ENCODE results near the gene DNAJB12.
A peak's percentile ranks its signal among the peaks of the same experiment; 100 is the strongest.

The DNAJB12 gene

DNA sequence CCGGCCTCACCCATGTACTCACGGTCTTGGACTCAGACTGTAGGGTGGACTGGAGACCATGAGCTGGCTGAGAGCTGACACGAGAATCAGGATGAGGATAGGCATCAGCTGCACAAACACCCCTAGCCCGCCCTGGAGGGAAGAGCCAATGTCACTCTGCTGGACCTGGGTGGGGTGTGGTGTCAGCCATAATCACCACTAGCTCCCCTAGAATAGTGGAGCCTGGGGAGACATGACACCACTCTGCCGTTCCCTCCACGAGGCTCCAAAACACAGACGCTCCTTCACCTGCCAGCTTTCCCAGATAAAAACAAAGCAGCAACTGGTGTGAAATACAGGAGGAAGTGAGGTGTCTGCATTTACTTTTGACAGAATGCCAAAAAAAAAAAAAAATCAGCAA, 16.5 kb downstream of the DNAJB12 start:
- no peak overlapping the region for H3K4me3 ChIP-seq (ENCODE audit: insufficient read depth, low read length, poor library complexity, severe bottlenecking)
- TF ChIP-seq EZH2phosphoT487 (conservative IDR thresholded peaks at IDR 0.05; ENCODE audit: low read length) (no peak), CTCF (IDR thresholded peaks at IDR 0.05; ENCODE audit: insufficient read depth, low read length, poor library complexity, severe bottlenecking) (no peak)
- no peak overlapping the region for H3K27ac ChIP-seq (ENCODE audit: low read depth, low read length)
- H3K4me2 ChIP-seq (ENCODE audit: low read depth, low read length, poor library complexity, severe bottlenecking) = no peak overlapping the region
- H3K9me3 ChIP-seq (ENCODE audit: insufficient read depth, low read length) = no peaks in the 10 kb centered on the region
- no peaks in the 10 kb centered on the region; the same call in 1 of the 2 replicates for H3K36me3 ChIP-seq (ENCODE audit: low read length)
- H4K20me1 ChIP-seq (ENCODE audit: low read depth, low read length) = no peaks in the 10 kb centered on the region
- H3K9me2 ChIP-seq (replicated peaks; ENCODE audit: insufficient read depth, low read length) = no peaks in the 10 kb centered on the region
- no peaks in the 10 kb centered on the region for H3K27me3 ChIP-seq (ENCODE audit: low read length)
- H3K79me2 ChIP-seq (ENCODE audit: insufficient read depth, low read length) = no peaks in the 10 kb centered on the region
- H3K9ac ChIP-seq (ENCODE audit: low read length) = no peak overlapping the region
- H3F3A ChIP-seq (ENCODE audit: insufficient read depth) = peaks cover 27% of the 10 kb centered on the region
- no peak overlapping the region for H2AFZ ChIP-seq (ENCODE audit: low read depth, low read length, severe bottlenecking)

DNA sequence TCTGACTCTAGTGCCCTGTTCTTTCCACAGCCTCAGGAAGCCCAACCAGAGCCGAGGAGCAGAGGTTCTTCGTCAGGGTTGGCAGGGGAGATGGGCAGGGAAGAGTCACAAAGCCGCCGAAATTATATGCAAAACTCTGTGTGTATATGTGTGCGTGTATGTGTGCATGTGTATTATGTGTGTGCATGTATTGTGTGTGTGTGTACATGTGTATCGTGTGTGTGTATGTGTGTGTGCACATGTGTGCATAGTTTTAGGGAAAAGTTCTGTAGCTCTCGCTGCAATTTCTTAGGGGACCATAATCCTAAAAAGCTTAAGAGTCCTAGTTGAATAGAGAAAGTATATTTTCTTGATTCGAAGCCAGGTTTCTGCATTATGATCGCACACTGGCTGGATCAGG, 17.0 kb downstream of the DNAJB12 start:
- H3K79me2 ChIP-seq (ENCODE audit: insufficient read depth, low read length) = no peaks in the 10 kb centered on the region
- H3K4me2 ChIP-seq (ENCODE audit: low read depth, low read length, poor library complexity, severe bottlenecking) = no peak overlapping the region
- TF ChIP-seq EZH2phosphoT487 (conservative IDR thresholded peaks at IDR 0.05; ENCODE audit: low read length) = no peak
- no peak for TF ChIP-seq CTCF (IDR thresholded peaks at IDR 0.05; ENCODE audit: insufficient read depth, low read length, poor library complexity, severe bottlenecking)
- H3K9me3 ChIP-seq (ENCODE audit: insufficient read depth, low read length) = no peaks in the 10 kb centered on the region
- no peaks in the 10 kb centered on the region for H3K9me2 ChIP-seq (replicated peaks; ENCODE audit: insufficient read depth, low read length)
- no peaks in the 10 kb centered on the region for H4K20me1 ChIP-seq (ENCODE audit: low read depth, low read length)
- no peak overlapping the region for H2AFZ ChIP-seq (ENCODE audit: low read depth, low read length, severe bottlenecking)
- H3K27ac ChIP-seq (ENCODE audit: low read depth, low read length) = no peak overlapping the region
- H3K27me3 ChIP-seq (ENCODE audit: low read length) = no peaks in the 10 kb centered on the region
- H3K9ac ChIP-seq (ENCODE audit: low read length) = no peak overlapping the region
- no peak overlapping the region for H3K4me3 ChIP-seq (ENCODE audit: insufficient read depth, low read length, poor library complexity, severe bottlenecking)
- peaks cover 31% of the 10 kb centered on the region for H3F3A ChIP-seq (ENCODE audit: insufficient read depth)
- H3K36me3 ChIP-seq (ENCODE audit: low read length) = no peaks in the 10 kb centered on the region; the same call in 1 of the 2 replicates

DNA sequence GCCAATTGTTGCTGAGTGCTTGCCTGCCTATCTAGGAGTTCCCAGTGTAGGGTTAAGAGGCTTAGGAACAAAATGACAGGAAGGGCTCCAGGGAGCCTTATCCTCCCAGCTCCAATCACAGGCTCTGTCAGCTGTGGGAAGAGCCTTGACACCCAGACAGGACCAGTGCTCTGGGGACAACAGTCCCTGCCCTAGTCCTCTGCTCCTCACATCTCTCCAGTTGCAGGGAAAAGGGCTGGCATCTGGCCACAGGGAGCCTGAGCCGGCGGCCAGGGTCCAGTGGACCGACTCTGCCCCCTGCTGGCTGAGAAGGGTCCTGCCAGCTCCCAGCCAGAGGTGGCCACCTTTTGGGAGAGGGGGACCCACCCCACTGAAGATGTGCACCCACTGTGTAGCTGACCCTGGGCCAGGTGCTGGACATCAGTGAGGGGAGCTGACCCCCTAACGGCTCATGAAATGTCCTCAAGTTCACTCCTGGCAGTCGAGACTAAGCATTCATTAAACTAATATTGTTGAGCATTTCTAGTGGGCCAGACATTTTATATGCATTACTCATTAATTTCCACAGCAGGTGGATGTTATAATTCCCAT, 17.6 kb downstream of the DNAJB12 start:
- Histone ChIP-seq H3K9ac (ENCODE audit: low read length) (no peak overlapping the region), H3F3A (ENCODE audit: insufficient read depth) (peaks cover 32% of the 10 kb centered on the region), H3K79me2 (ENCODE audit: insufficient read depth, low read length) (no peaks in the 10 kb centered on the region), H3K4me3 (ENCODE audit: insufficient read depth, low read length, poor library complexity, severe bottlenecking) (no peak overlapping the region), H3K36me3 (ENCODE audit: low read length) (no peaks in the 10 kb centered on the region; the same call in 1 of the 2 replicates), H3K27me3 (ENCODE audit: low read length) (no peaks in the 10 kb centered on the region), H3K9me3 (ENCODE audit: insufficient read depth, low read length) (no peaks in the 10 kb centered on the region), H3K27ac (ENCODE audit: low read depth, low read length) (no peak overlapping the region), H3K9me2 (replicated peaks; ENCODE audit: insufficient read depth, low read length) (no peaks in the 10 kb centered on the region), H2AFZ (ENCODE audit: low read depth, low read length, severe bottlenecking) (no peak overlapping the region), H3K4me2 (ENCODE audit: low read depth, low read length, poor library complexity, severe bottlenecking) (no peak overlapping the region), H4K20me1 (ENCODE audit: low read depth, low read length) (no peaks in the 10 kb centered on the region)
- TF ChIP-seq CTCF (IDR thresholded peaks at IDR 0.05; ENCODE audit: insufficient read depth, low read length, poor library complexity, severe bottlenecking) (peak; percentile 93), EZH2phosphoT487 (conservative IDR thresholded peaks at IDR 0.05; ENCODE audit: low read length) (no peak)
